NCI-H2029 (cell line): ENCODE results near the gene ALOXE3.

Source experiments
- DNase-seq: peaks from one replicate; lab custom pipeline; 2025; lab: John Stamatoyannopoulos, UW

Gene ALOXE3

DNA sequence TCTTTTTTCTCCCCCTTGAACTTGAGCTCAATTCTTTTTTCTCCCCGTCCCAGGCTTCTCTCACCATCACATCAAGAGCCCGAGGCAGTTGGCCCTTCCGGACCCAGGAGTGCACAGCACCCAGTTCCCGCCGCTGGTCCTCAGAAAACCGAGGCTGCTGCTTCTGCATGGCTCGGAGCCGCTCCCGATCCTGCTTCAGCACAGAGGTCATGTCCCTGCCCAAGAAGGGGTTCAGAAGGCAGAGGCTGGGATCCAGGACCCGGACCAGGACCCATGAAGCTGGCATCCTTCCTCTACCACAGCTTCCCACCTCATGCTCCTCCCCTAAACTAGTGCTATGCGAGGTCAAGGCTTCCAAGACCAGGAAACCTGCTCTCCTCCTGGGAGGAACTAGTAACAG, 23.4 kb upstream of the ALOXE3 start:
- no peak for DNase-seq

DNA sequence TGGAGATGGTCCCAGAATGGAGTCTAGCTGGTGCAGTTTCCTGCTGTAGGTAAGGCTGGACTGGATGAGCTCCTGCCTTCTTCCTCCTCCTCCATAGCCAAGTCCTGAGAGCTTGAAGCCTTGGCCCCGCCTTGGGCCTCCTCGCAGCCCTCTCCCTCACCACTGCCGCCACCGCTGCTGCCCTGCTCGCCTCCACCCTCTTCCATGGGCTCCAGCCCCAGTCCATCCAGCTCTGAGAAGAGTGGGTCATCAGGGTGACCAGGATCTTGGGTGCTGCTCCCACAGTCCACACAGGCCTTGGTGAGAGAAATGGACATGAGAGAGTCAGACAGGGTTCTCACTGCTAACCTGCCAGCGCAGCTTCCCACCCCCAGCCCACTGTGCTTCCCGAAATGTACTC, 22.7 kb upstream of the ALOXE3 start:
- no peak for DNase-seq

DNA sequence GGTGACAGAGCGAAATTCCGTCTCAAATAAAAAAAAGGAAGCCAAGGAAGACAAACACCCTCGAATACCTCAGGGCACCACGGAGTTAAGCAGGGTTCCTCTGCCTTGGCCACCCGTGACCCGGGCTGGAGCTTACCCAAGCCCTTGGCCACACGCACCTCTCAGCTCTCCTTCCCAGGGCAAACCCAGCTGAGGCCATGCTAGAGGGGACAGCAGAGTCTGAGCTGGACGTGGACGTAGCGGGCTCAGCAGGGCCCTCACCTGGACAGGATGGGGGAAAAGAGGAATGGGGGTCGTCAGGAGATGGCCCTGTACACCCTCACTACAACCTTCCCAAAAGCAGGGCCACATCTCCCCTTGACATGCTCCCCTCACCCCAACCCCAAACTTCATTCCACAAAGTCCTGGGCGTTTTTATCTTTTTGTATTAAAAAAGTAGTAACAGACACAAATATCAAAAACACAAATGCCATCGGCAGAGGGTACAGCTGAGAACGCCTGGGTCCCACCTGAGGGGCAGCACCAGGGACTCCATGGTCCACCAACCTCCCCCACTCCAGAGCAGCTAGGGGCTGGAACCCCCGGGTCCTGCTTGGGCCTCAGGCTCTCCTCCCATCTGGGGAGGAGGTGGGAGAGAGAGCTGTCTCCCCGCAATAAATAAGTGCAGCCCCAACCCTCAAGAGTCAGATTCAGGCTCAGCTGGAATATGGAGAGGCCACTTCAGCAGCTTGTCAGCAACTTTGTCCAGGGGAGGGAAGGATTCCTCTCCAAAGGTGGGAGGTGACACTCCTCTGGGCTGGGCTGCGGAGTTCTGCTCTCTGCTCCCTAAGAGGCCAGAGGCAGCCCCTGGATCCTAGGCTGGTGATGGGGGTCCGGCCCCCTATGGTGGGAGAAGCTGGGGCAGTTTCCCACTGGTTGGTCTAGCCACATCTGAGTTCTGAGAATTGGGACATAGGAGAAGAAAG, 22.0 kb upstream of the ALOXE3 start:
- no peak for DNase-seq

DNA sequence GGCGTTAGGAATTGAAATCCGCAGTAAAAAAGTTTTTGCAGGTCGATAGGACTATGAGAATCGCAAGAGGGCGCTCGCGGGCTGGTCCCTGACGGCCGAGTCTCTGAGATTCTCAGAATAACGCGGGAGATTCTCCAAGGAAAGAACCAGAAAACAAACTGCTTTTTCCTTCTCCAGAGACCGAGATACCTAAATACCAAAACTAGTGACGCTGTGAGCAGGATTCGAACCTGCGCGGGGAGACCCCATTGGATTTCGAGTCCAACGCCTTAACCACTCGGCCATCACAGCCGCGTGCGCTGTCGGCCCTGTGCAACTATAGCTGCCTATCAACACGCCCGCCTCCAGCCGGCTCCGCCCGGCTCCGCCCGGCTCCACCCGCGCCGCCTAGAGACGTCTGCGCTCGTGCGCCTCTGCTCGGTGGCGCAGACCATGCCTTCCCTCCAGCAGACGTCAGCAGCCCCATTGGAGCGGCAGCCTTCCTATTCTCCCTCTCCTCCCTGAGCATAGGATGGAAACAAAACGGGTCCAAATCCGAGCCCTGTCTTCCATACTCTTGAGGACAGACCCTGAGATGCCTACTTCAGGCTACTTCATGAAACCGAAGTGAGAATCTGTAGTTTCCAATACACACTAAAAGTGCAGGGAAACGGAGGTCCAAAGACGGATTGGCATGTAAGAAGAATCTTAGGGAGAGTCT, 20.5 kb upstream of the ALOXE3 start:
- peak; percentile 87 for DNase-seq

DNA sequence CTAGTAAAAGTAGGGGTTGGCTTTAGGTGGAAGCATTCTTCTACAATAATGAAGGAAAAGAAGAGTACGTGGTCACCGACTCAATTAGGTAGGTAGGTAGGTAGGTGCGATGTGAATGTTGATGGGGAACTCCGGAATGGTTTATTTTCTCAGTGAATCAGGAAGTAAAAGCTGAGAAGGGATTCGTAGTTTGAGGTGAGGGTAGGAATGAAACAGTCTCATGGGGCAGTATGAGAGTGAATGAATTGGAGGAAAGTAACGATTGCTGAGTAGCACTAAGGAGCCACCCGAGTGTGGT, 20.0 kb upstream of the ALOXE3 start:
- no peak for DNase-seq

DNA sequence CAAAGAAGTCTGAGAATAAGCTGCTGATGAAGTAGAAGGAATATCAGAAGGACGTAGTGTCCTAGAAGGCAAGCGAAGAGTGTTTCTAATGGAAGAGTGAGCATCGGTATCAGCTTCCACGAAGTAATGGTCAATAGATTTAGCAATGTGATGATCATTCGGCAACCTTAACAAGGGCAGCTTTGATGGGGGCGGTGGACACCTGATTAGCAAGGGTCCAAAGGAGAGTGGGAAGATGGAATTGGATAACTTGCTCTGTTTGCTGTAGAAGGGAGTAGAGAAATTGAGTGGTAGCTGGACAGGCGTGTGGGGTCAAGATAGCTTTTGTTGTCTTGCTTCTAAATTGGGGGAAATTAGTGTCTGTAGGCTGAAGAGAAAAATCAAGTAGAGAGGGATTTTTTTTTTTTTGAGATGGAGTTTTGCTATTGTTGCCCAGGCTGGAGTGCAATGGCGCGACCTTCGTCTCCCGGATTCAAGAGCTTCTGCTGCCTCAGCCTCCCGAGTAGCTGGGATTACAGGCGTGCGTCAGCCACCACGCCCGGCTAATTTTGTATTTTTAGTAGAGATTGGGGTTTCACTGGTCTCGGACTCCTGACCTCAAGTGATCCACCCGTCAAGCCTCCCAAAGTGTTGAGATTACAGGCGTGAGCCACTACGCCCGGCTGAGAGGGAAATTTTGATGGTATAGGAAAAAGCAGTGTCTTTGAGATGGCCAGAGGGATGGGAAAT, 19.5 kb upstream of the ALOXE3 start:
- DNase-seq: no peak

DNA sequence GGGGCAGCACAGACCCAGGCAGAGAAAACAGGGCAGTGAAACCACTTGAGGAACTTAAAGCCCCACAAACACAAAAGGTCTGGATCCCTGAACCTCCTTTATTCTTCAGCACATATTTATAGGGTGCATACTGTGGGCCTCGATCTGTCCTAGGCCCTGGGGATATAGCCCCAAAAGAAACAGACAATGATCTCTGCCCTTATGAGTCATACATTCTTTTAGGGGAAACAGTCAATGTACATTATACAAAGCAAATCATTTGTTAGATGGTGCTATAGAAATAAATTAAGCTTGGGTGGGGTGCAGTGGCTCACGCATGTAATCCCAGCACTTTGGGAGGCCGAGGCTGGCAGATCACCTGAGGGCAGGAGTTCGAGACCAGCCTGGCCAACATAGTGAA, 15.6 kb upstream of the ALOXE3 start:
- DNase-seq: no peak

DNA sequence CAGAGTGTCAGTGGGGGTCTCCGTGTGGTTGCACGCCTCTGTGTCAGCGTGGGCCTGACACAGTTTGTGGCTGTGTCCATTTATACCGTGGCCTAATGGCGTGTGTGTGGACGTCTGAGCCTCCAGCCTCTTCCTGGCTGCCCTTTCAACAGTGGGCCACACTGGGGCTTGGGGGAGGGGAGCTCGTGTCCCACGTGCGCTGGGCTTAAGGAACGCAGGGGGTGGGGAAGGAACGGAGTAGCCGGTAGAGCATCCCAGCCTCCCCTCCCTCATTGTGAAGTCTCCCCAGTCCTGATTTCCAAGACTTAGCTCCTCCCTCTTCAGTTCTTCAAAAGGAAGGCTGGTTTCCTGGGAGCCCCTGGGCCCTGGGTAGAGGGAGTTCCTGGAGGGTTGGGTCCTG, 15.1 kb upstream of the ALOXE3 start:
- DNase-seq: no peak

DNA sequence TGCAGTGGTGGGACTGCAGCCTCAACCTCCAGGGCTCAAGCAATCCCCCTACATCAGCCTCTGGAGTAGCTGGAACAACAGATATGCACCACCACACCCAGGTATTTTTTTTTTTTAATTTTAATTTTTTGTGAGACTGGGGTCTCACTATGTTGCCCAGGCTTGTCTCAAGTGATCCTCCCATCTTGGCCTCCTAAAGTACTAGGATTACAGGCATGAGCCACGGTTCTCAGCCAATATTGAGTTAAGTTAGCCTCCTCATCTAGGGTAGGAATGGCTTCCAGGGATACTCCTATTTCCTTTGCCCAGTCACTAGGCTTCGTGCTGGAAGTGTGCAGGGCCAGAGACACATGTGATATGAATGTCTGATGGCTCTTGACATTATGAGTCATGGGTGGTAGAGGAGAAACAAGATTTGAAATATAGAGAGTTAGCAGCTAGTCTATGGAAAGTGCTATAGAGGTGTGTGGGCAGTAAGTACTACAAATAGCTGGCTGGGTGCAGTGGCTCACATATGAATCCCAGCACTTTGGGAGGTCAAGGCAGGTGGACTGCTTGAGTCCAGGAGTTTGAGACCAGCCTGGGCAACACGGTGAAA, 13.6 kb upstream of the ALOXE3 start:
- no peak for DNase-seq

DNA sequence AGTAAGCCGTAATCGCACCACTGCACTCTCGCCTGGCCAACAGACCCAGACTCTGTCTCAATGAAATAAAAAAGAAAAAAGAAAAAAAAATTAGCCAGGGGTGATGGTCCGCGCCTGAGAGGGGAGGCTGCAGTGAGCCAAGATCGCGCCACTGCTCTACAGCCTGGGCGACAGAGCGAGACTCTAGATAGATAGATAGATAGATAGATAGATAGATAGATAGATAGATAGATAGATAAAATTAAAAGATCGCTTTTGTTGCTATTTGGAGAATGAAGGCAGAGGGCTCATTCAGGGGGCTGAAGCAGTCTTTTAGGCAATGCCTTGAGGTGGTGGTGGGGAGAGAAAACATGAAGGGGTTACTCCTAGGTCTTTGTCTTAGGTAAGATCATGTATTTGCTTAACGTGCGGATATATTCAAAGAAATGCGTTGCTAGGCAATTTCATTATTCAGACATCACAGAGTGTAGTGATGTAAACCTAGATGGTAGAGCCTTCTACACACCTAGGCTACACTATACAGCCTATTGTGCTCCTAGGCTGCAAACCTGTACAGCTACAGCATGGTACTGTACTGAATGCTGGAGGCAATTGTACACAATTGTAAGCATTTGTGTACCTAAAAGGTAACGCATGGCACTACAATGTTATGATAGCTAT, 9.9 kb upstream of the ALOXE3 start:
- no peak for DNase-seq

DNA sequence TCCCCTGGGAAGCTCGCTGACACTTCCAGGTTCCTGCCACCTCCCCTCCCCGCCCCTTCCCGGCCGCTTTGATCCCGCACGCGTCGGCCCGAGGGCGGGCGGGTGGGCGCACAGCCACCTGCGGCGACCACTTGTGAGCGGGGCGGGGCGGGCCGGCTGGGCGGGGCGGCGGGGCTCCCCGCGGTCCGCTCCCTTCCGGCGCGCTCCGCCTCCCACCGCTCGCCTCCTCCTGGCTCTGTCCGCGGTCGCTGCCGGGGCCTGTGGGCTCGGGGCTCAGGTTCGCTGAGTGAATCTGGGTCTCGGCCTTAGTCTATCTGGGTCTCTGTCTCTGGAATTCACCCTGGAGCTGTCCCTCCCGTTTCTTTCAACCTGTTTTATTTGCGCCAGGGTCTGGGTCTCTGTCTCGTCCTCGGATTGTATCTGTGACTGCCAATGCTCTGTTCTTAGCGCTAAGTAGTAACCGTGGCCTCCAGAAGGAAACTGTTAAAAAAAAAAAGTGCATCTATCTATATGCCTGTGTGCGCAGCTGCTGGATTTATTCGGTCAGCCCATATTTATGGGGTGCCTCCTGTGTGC, 8.3 kb upstream of the ALOXE3 start:
- no peak for DNase-seq

DNA sequence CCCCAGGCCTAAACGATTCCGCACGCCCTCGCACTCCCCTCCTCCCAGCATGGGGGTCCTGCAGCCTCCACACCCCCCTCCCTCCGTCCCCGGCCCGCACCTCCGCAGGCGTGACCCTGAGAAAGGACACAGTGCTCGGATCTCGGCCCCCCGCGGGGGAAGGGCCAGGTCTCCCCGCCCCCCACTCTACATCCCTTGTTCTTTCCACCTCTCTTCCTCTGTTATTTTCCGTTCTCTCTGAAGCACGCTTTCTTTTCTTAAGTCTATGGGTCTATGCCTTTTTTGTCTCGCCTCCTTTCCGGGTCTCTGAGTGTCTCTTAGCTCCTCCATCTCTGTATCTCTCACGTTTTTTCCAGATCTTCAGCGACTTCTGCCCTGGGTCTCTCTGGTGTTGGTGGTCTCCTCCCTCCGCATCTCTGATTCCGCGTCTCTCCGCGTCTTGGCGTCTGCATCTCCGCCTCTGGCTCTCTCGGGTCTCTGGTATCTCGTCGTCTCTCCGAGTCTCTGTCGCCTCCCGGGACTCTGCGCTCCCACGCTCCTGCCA, 7.7 kb upstream of the ALOXE3 start:
- DNase-seq: no peak

DNA sequence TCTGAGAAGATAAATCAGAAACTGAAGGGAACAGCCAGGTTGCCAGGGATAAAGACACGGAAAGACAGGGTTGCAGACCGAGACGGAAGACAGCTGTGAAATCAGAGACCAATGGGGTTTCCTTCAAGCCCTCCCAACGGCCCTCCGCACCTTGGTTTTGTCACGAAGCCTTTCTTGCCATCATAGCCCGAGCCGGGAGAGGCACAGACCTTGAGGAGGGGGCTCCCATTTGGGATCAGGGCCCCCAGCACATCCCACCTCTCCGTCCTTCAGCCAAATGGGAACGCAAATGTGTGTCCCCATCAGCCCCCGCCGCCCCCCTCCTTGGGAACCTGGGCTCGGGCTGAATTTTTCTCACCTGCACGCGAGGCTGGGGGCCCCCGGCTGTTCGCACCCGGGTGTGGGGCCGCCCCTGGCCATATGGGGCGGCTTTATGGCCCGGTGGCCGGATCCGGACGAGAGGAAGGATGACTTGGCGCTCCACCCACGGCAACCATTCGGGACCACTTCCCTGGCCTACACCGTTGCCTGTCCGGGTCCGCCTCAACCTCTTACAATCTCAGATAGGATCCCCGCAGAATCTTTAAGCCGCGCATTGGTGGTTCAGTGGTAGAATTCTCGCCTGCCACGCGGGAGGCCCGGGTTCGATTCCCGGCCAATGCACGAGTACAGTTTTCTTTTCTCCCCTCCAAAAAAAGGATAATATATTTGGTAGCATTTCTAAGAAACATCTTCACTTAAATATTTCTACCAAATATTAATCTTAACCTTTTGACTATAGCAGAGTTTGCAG, 7.0 kb upstream of the ALOXE3 start:
- DNase-seq: no peak

DNA sequence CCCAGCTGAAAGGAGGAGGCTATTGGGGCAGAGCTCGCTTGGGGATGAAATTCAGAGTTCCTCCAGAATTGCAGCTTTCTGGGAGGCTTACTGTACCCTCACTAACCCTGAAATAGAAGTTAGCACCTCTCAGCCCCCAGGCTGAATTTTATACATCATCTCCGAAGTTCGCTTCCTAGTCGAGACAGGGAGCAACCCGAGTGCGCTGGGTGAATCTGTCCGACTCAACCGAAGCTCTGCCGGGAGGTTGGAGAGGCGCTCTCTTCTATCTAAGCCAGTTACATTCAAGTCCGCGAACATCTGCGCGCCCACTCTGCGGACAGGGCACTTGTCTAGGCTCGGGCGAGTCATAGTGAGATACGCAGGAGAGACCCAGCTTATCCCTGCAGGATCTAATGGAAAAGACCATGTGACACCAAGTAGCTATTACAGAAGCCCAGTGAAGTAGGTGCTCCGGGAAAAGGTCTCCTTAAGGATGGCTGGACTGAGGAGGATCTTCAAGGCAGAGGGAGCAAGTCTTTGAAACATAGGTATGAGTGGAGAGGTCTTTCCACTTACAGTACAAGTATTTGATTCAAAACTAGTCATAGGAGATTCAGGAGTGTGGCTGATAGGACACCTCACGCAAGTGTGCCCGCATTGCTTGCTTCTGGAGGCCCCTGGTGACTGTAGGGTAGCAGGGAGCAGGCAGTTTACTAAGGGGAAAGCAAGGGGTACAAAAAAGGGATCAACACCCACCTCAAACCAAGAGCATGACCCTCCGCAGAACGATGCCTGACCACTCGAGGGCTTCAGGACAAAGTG, 6.2 kb upstream of the ALOXE3 start:
- DNase-seq: no peak

DNA sequence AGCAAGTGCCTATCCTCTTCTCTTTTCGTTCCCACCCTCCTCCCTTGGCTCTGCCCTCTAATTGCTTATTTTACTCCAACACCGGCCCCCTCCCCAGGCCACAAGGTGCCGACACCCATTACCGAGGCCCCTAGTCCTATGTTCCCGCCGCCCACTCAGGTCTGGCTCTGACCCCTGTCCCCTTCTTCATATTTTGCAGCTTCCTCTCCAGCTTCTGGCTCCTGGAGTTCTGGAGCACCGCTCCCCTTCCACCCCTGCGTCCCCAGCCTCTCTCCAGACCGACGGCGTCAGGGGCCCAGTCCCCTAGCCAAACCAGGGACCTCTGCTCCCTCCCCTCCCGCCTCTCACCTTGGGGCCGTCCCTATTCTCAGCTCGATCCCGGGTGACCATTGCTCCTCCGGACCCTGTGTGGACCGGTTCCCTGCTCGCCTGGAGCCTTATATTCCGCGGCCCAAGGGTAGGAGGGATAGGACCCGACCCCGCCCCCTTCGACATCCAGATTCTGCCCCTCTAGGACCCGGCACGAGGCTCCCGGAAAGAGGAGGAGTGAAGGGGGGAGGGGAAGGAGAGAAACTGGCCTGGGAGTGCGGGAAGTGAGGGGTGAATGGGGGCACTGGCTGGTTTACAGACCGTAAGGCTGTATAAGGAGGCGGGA, 5.5 kb upstream of the ALOXE3 start, which contains the start of gene HES7:
Gene HES7 (minus strand): TSS at position 412 of the 655 bp plus-strand sequence. CDS start 22 bp downstream, at position 390.
- no peak for DNase-seq

DNA sequence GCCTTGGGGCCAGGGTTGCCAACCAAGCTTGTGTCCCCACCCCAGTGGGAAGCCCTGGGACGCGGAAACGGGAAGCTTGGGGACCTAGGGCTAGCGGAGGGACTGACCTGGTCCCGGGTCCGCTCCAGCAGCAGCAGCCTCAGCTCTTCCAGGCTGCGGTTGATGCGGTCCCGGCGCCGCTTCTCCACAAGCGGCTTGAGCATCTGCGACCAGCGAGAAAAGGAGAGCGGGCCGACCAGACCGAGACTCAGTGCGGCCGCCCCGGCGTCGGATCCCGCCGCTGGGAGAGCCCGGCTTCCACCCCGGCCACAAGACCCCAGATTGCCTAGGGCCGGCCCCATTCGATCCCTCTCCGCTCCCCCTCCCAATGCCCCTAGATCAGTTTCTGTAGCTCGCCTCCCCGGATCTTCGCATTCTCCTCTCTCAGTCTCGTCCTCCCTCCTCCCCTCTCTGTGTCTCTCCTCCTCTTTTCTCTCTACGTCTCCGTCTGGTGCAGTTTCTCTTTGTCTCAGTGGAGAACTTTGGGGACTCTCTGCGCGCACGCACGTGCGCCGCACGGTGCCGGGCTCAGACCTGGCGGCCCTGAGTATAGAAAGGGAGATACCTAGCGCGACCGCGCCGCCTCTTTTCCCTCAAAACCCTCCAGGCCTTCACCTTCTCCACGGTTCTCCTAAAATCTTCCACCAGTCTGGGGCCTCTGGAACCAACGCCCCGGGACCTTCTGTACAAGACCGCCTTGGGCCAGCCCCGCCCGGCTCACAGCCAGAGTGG, 4.8 kb upstream of the ALOXE3 start:
- DNase-seq: no peak

DNA sequence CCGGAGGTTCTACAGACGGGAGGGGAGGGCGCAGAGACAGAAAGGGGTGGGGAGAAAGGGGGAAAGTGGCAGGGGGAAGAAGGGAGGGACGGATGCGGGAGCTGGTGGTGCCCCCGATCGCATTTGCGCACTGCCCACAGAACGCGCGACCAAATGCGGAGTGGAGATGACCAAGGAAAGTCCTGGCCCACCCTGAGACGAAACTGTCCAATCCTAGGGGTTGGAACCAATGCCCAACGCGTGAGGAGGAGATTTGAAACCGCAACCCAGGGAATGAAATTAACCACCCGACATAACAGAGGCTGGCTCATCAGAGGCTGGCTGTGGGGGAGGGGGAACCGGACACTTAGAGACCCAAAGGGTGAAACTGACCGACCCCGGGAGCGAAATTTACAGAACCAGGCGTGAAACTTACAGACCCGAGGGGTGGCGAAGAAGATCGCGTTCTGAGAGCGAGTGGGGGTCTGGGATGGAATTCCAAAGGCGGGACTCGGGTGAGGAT, 4.2 kb upstream of the ALOXE3 start:
- DNase-seq: no peak
